Fibroblast of mammary gland (primary cell): ENCODE data around the gene EIF4E.
"Not testable (repeated sequence)": the region's sequence is repeated elsewhere in the genome, so short reads cannot be mapped to it uniquely, and the experiment has no call there.

Source experiments
- DNase-seq: peaks from one replicate; pipeline ENCODE4 v3.0.0-alpha.2; 2010; ENCODE audit warnings: low read depth
- H3K4me3 ChIP-seq: 2 replicates; pipeline ENCODE4 v1.5.1; 2011; ENCODE audit warnings: low read depth, mild to moderate bottlenecking, low read length, moderate library complexity; ENCODE audit not compliant: control insufficient read depth
- TF ChIP-seq, protein P1 (sequence below): conservative IDR thresholded peaks from 2 replicates; pipeline ENCODE4 v1.5.1; 2011; ENCODE audit warnings: low read depth, low read length, inconsistent platforms; ENCODE audit not compliant: control insufficient read depth, insufficient read depth

EIF4E gene

DNA sequence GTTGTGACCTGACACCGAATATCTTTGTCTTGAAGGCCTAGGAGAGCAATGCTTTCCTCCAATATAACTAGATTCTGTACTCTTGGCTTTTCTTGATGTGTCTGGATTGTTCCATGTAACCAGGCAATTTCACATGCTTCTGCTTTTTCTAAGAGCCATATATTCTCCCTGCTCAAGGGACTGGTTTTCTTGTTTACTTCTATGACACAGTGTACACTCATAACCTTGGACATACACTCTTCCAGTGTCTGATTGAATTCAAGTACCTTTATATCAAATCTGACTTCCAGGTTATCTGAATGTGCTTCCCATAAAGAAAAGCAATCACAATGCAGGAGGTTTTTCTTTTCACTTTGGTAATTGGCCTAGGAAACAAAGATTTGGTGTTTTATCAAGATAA, 17.4 kb upstream of the EIF4E start:
- TF ChIP-seq, protein P1, sequence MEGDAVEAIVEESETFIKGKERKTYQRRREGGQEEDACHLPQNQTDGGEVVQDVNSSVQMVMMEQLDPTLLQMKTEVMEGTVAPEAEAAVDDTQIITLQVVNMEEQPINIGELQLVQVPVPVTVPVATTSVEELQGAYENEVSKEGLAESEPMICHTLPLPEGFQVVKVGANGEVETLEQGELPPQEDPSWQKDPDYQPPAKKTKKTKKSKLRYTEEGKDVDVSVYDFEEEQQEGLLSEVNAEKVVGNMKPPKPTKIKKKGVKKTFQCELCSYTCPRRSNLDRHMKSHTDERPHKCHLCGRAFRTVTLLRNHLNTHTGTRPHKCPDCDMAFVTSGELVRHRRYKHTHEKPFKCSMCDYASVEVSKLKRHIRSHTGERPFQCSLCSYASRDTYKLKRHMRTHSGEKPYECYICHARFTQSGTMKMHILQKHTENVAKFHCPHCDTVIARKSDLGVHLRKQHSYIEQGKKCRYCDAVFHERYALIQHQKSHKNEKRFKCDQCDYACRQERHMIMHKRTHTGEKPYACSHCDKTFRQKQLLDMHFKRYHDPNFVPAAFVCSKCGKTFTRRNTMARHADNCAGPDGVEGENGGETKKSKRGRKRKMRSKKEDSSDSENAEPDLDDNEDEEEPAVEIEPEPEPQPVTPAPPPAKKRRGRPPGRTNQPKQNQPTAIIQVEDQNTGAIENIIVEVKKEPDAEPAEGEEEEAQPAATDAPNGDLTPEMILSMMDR, result no peak
- no peak for DNase-seq
- H3K4me3 ChIP-seq, result no peak overlapping the region

- peak; percentile 13 for DNase-seq
- H3K4me3 ChIP-seq, result no peak overlapping the region
- TF ChIP-seq, protein P1, result no peak
These were observed 16.4 kb upstream of the EIF4E start for GRCh38 chr4:98945297-98945850.

DNA sequence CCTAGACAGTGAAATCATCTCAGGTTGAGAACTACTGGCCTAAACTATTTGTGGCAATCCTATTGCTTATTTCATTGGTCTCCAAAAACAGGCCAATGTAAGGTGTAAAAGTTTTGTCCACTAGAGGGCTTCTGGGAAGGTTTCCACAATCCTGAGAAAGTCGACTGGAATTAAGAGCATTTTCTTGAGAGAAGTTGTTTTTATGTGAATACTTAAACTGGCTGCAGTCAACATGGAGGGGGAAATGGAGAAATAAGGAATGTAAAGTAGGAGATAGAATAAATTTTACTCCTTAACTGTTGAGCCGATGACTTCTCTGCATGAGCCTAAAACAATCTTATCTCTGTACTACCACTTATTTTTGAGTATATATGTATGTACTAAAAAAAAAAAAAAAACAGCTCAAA, 11.0 kb upstream of the EIF4E start:
- DNase-seq, result peak; percentile 78
- TF ChIP-seq, protein P1, result peak; percentile 86
- no peak overlapping the region for H3K4me3 ChIP-seq

DNA sequence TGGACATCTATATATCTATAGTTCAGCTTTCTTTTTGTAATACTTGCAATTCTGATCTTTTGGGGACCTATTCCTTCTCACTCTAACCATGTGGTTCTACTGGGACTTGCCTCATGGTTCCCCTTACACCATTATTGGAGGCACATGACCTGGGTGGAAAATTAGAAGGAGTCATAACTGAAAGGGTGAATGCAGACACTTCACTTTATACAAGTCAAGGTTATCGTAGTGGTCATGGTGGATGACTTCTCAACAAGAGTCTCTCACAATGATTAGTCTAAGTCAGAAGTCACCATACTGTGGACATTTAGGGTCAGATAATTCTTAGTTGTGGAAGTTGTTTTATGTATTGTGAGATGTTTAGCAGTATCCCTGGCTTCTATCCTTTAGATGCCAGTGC, 10.5 kb upstream of the EIF4E start:
- TF ChIP-seq, protein P1, result no peak
- DNase-seq, result no peak
- no peak overlapping the region for H3K4me3 ChIP-seq

DNA sequence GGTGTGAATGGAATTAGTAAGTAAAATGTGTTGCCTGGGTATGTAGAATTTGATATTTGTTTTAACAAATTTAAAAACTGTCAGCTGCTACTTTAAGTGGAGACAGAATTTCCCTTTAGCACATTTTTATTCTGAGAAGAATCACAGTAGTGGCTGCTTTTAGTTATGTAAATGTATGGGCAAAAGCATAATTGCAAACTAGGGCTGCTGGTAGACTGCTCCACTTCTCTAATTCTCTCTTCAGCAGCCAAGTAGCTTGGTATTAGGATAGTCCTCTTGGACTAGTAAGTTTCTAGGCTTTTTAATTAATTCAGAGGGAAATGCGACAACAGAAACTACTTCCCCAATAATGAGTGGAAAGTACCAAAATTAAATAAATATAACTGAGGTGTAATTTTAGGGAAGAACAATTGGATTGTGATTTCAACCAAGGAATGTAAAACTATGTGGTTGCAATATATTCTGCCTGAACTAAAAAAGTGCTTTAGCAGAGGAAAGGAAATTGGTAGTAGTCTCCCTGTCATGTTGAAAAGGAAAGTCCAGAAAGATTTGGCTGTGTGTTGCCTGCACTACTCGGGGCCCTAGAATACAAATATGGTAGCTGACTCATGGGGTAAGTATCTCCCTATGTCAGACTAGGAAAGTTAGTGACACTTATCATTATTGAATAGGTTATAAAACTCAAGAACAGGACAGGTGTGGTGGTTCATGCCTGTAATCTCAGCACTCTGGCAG, 9.2 kb upstream of the EIF4E start:
- peak; percentile 22 for DNase-seq
- TF ChIP-seq, protein P1, result no peak
- no peak overlapping the region for H3K4me3 ChIP-seq

GRCh38 chr4:98935633-98936032, 6.7 kb upstream of the EIF4E start:
- no peak overlapping the region for H3K4me3 ChIP-seq
- no peak for DNase-seq
- TF ChIP-seq, protein P1, result no peak

DNA sequence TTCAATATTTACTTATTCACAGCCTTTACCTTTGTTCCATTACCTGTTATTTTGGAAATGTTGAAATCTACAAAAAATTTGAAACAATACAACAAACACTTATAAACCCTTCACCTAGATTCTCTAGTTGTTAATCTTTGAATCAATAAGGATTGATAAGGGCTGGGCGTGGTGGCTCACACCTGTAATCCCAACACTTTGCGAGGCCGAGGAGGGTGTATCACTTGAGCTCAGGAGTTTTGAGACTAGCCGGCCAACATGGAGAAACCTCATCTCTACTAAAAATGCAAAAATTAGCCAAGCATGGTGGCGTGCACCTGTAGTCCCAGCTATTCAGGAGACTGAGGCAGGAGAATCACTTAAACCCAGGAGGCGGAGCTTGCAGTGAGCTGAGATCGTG, 5.9 kb upstream of the EIF4E start:
- H3K4me3 ChIP-seq, DNase-seq: not testable (repeated sequence)
